Activated effector memory CD4-positive, alpha-beta T cell treated with anti-CD3 and anti-CD28 coated beads, Interleukin-2, amount 50 U/mL, for 16 hours (primary cell): ENCODE measurements around the gene PUM1.
"Not testable (repeated sequence)": the region's sequence is repeated elsewhere in the genome, so short reads cannot be mapped to it uniquely, and the experiment has no call there.

Experiments
- DNase-seq: peaks from one replicate; pipeline ENCODE4 v3.0.0-alpha.2; 2020

The PUM1 gene, protein sequence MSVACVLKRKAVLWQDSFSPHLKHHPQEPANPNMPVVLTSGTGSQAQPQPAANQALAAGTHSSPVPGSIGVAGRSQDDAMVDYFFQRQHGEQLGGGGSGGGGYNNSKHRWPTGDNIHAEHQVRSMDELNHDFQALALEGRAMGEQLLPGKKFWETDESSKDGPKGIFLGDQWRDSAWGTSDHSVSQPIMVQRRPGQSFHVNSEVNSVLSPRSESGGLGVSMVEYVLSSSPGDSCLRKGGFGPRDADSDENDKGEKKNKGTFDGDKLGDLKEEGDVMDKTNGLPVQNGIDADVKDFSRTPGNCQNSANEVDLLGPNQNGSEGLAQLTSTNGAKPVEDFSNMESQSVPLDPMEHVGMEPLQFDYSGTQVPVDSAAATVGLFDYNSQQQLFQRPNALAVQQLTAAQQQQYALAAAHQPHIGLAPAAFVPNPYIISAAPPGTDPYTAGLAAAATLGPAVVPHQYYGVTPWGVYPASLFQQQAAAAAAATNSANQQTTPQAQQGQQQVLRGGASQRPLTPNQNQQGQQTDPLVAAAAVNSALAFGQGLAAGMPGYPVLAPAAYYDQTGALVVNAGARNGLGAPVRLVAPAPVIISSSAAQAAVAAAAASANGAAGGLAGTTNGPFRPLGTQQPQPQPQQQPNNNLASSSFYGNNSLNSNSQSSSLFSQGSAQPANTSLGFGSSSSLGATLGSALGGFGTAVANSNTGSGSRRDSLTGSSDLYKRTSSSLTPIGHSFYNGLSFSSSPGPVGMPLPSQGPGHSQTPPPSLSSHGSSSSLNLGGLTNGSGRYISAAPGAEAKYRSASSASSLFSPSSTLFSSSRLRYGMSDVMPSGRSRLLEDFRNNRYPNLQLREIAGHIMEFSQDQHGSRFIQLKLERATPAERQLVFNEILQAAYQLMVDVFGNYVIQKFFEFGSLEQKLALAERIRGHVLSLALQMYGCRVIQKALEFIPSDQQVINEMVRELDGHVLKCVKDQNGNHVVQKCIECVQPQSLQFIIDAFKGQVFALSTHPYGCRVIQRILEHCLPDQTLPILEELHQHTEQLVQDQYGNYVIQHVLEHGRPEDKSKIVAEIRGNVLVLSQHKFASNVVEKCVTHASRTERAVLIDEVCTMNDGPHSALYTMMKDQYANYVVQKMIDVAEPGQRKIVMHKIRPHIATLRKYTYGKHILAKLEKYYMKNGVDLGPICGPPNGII

DNA sequence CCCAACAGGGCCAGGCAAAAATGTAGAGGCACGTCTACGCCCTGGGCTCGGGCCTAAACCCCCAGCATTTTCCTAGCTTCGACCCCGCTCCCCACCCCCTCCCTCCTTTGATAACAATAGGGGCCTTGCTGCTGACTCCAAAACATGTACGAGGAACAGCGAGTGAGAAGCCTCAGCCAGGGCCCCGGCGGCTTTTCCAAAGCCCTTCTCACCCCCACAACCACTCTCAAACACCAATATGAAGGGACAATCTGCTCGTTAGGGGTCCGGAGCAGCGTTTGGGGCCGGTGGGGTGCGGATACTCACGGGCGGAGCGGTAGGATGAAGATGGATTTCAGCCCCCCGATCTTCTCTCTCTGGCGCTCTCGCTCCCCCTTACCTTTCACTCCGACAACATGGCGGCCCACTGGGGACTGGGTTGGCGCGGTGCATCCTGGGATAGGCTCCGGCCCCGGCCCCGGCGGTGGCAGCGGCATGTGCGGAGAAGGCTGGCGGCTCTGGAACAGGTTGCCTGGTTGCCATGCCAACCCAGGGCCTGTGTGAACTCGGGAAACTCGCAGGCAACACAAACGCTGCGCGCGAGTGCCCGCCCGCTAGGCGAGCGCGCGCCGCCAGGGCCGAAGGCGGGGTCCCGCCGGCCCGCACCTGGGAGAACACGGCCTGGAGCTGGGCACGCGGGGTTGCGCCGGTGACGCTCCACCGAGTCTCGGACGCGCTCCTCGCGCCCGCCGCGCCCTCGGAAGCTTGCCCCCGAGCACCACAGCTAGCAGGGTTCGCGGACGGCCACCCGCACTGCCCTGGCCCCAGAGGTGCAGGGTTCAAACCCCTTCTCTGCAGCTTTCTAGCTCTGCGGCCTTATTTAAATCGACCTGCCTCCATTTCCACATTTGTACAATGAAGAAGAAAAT is at the start of gene PUM1:
PUM1 (minus strand) TSS at position 408 of the 908 bp plus-strand sequence. CDS start 6,151 bp downstream, outside the sequence.
- DNase-seq, result peak; percentile 100

DNA sequence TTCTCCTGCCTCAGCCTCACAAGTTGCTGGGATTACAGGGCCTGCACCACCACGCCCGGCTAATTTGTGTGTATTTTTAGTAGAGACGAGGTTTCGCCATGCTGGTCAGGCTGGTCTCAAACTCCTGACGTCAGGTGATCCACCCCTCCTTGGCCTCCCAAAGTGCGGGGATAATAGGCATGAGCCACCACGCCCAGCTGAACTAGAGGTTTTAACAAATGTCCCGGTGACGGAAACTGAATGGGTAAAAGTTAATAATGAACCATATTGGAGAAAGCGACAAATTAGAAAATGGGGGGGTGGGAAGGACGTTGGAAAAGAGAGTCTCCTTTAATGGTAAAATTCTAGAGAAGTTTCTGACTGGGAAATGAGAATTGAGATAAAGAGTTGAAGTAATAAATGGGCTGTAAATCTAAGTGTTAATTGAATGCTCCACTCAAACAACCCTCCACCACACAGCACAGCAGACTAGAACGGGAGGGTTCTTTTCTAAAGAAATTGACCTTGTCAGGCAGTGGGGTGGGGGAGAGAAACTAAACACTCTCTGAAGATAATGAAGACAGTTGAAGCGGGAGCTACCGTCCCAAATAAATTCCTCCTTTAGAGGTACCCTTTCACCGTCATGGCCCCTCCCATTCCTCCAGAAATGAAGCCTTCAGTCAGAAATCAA is 46.9 kb upstream of the PUM1 start:
- no peak for DNase-seq

DNA sequence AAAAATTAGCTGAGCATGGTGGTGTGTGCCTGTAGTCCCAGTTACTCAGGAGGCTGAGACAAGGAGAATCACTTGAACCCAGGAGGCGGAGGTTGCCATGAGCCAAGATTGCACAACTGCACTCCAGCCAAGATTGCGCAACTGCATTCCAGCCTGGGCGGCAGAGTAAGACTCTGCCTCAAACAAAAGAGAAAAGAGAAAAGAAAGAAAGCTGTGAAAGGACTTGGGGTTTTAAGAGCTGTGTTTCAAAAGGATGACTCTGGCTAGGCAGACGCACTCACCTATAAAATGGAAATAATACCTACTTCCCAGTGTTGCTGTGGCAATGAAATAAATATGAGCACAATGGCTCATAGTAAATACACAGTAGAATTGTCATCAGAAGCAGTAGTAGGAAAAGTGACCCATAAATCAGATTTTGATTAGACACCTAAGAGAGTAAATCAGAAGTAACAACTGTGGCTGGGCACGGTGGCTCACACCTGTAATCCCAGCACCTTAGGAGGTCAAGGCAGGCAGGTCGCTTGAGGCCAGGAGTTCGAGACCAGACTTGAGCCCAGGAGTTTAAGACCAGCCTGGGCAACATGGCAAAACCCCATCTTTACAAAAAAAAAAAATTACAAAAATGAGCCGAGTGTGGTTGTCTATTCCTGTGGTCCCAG is 45.9 kb upstream of the PUM1 start:
- DNase-seq, result no peak

DNA sequence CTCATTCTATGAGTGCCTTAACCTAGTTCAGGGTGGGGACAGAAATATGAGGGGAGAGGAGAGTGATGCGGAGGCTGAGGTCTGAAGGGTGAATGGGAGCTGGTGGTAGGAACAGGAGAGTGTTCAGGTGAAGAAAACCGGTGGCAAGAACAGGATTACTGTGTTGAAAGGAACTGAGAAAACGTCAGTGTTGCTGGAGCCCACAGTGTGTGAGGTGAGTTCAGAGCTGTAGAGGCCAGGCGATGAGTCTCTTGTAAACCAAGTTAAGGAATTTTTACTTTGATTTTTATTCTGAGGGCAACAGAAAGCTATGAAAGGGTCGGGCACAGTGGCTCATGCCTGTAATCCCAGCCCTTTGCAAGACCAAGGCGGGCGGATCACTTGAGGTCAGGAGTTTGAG is 45.3 kb upstream of the PUM1 start:
- no peak for DNase-seq

DNA sequence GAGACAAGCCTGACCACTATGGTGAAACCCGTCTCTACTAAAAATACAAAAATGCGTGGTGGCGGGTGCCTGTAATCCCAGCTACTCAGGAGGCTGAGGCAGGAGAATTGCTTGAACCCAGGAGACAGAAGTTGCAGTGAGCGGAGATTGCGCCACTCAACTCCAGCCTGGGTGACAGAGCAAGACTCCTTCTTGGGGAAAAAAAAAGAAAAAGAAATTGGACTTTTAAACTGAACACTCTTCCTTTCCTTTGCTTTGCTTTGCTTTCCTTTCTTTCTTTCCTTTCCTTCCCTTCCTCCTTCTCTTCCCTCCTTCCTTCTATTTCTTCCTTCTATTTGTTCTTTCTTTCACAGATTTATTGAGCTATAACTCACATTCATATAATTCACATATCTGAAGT is 43.3 kb upstream of the PUM1 start:
- DNase-seq, result no peak

DNA sequence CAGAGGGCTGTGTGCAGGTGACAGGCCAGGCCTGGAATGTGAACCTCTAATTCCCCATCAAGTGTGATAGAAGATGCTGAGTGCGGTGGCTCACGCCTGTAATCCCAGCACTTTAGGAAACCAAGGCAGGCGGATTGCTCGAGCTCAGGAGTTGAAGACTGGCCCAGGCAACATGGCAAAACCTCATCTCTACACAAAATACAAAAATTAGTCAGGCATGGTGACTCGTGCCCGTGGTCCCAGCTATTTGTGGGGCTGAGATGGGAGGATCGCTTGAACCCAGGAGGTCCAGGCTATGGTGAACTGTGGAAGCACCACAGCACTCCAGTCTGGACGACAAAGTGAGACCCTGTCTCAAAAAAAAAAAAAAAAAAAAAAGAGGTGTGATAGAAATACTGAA is 40.1 kb upstream of the PUM1 start:
- no peak for DNase-seq

DNA sequence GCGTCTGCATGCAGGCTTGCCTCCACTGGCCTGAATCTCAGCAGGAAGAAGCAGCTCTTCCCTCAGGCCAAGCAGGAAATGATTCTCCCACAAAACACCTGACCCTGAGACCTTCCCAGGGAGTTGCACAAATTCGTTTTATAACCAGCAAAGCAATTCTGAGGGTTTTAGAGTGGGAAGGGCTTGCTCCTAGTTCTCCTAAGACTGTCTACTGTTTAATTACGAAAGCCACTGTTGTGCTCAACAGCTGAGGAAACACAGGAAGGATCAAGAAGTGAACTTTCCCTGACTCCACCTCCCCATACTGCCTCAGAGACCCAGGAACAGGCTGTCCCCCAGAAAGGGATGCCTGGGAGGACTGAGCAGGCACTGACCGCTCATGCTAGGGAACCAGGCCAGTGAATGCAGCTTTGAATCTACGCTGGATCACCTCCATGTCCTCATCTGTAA is 37.0 kb upstream of the PUM1 start:
- DNase-seq, result no peak

DNA sequence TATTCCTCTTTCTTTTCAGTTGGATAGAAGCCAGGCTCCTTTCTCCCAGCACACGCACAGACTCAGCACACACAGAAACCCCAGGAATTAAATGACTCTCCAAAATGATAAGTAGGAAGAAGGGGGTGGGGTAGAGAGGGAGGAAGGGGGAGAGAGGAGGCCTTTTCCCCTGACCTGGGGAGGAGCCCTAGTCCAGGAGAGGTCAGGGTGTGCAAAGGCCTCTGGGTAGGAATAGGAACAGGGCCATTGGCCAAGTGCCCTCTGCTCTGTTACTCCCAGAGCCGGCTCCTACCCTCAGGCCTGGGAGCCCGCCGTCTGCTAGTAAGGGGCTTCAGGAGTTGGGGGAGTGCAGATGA is 35.6 kb upstream of the PUM1 start:
- DNase-seq, result no peak

DNA sequence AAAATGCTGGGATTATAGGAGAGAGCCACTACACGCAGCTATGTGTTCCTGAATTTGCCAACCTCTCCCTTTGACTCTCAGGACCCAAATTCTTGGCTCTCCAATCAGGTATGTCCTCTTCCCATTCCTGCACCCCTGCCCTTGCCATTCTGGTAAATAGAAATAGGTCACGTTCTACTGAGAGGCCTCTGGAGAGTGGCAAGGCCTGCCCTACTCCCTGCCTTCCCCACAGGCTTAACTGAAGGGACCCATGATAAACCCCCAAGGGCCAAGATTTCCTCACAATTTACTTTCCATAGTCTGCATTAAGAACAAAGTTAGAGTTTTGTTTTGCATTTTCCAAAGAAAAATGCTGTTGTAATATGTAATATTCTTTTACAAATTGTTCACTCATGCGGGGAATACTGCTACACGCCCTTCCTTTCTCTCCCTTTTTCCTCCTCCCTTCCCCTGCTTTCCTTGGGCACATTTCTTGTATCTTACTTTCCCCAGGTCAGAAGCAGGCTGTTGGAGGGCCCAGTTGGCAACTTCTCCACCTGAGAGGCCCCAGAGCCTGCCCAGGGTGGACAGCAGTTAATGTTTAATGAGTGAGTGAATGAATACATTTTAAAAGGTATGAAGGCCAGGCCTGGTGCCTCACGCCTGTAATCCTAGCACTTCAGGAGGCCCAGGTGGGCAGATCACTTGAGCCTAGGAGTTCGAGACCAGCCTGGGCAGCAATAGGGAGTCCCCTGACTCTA is 33.9 kb upstream of the PUM1 start:
- DNase-seq, result no peak

DNA sequence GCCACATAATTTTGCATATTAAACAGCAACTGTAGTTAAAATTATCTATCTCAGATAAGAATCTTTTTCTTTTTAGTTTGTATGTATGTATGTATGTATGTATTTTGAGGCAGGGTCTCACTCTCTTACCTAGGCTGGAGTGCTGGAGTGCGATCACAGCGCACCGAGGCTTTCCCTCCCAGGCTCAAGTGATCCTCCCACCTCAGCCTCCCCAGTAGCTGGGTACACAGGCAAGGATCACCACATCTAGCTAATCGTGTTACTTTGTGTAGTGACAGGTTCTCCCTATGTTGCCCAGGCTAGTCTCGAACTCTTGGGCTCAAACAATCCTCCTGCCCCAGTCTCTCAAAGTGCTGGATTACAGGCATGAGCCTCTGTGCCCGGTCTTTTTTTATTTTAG is 30.5 kb upstream of the PUM1 start:
- DNase-seq, result no peak

DNA sequence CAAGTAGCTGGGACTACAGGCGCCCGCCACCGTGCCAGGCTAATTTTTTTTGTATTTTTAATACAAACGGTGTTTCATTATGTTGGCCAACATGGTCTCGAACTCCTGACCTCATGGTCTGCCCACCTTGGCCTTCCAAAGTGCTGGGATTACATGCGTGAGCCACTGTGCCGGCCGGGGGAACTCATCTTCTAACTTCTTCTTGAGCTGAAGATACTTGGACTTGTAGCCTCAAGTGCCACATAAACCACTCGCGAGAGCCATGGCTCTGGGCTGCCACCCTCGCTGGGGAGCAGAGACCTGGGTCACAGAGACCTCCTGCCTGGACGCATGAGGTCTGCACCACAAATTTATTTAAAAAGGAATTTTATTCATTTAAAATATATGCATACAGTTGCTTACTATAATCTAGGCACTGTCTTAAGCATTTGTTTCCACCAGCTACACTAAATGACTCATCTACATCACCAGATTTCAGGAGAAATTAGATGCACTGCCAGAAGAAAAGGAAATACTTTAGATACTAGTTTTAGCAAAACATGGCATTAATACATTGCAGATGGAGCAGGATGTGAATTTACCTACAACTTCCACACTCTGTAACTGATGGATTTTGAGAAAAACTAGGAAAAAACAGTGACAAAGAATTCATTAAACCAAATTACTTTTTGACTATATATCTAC is 29.9 kb upstream of the PUM1 start:
- no peak for DNase-seq

DNA sequence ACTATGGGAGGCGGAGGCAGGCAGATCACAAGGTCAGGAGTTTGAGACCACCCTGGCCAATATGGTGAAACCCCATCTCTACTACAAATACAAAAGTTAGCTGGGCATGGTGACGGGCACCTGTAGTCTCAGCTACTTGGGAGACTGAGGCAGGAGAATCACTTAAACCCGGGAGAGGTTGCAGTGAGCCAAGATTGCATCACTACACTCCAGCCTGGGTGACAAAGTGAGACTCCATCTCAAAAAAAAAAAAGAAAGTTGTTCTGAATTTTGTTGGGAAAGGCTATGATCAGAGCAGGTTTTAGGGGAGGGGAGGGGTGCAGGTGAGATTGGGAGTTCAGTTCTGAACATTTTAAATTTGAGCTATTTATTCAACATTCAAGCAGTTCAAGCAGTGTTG is 22.6 kb upstream of the PUM1 start:
- not testable (repeated sequence) for DNase-seq

DNA sequence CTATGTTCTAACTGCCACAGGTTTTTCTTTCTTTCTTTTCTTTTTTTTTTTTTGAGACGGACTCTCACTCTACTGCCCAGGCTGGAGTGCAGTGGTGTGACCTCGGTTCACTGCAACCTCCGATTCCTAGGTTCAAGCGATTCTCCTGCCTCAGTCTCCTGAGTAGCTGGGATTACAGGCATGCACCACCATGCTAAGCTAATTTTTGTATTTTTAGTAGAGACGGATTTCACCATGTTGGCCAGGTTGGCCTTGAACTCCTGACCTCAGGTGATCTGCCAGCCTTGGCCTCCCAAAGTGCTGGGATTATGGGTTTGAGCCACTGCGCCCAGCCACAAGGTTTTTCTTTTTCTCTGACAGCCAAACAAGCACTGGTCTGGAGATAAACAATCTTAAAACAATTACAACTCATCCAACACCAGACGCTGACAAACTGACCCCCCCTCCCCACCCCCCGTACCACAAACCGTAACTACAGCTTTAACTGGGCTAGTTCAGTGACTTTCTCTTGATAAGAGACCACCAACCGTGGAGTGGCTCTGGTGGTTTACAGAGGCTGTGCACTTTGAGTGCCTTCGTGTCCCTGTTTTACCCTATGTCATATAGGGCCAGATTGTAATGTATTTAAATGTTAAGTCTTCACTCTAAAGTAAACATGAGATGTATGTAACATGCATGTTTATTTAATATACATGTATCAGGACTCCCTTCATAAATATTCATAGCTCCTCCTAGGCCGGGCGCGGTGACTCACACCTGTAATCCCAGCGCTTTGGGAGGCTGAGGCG is 19.5 kb upstream of the PUM1 start:
- DNase-seq, result no peak

DNA sequence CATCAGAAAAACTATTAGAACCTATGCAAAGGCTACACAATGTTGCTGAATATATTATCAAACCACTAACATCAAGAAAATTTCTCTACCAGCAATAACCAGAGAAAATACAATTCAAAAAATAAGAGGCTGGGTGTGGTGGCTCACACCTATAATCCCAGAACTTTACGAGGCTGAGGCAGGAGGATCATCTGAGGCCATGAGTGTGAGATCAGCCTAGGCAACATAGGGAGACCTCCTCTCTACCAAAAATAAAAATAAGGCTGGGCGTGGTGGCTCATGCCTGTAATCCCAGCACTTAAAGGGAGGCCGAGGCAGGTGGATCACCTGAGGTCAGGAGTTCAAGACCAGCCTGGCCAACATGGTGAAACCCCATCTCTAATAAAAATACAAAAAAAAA is 16.9 kb upstream of the PUM1 start:
- no peak for DNase-seq

DNA sequence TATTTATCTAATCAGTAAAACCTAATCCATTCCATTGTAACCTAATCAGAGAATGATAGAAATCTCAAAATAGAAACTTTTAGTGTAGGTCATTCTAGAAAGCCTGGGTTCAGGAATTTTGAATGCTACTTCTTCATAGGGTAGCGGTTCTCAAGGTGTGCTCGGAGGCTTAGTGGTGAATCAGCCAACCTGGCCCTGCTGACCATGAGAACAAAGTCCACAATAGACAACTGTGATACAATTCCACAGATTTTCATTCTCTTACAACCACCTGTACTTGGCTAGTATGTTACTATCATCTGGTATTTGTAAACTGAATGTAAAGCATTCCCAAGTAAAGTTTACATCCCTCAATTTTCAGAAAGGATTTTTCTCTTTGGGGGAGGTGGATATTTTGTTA is 7.5 kb upstream of the PUM1 start:
- DNase-seq, result no peak

DNA sequence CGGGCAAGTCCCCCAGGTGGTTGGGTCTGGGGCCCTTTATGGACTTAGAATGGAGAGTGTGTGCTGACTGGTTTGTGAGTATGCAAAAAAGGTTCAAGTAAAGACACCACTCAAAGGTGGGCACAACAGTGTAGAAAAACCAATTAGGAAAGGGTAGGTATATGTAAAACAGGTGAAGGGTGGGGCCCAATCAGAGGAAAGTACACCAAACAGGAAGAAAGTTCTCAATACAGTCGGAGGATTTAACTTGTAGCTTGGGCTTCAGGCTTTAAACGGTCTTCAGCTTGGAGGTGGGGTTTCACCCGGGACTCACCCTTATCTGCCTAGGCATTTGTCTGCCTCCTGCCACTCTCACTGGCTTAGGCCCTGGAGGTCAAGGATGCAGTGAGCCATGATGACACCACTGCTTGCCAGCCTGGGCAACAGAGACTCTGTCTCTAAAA is 6.8 kb upstream of the PUM1 start:
- DNase-seq, result no peak

DNA sequence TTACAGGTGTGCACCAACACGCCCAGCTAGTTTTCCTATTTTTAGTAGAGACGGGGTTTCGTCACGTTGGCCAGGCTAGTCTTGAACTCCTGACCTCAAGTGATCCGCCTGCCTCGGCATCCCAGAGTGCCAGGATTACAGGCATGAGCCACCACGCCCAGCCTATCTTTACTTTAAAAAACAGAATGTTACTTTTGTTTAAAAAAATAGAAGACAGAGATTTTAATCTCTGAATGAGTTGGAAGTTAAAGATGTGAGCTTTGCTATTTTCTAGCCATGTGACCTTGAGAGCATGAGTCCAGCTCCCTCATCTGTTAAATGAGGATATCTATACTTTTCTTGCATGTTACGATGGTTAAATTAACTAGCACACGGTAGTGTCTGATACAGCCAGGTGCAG is 3.9 kb upstream of the PUM1 start:
- no peak for DNase-seq

DNA sequence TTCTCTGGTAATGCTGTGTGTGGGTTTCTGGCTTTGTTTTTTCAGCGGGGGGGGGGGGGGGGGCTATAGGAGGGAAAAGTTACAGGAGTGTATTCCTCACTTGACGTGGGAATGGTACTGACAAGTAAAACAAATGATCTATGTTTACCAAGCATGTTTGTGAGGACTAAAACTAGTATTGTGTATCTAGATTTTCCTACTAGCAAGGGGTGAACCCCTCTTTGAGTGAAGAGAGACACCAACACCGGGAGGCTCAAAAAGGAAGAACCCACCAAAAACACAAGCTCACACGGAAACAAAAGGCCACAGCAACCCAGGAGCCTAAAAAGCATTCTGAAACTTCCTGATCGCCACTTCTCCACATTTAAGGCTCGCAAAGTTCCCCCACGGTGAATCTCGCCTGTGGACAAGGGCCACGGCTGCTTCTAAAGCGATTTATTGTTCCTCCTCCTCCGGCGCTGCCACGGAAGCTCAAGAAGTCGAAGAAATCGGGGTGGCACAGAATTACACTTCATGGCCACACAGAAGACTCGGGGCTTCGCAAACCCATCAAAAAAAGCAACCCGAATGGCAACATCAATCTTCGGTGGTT is 703 bp downstream of the PUM1 start:
- peak; percentile 77 for DNase-seq
